HEK293T (cell line): Measurements from ENCODE around the gene SEMA3B.

Experiments
- ELF4 ChIP-seq: fragments of 450-650 bp; IDR thresholded peaks from 2 replicates; pipeline ENCODE4 v1.6.1; 2017; ENCODE audit warnings: antibody characterized with exemption
- FOXA1 ChIP-seq: fragments of 450-650 bp; IDR thresholded peaks from 2 replicates; pipeline ENCODE4 v1.6.1; 2016; ENCODE audit warnings: mild to moderate bottlenecking
- SP1 ChIP-seq: fragments of 450-650 bp; IDR thresholded peaks from 2 replicates; pipeline ENCODE4 v1.6.1; 2017
- TARDBP ChIP-seq: fragments of 450-650 bp; IDR thresholded peaks from 2 replicates; pipeline ENCODE4 v1.6.1; 2016

DNA sequence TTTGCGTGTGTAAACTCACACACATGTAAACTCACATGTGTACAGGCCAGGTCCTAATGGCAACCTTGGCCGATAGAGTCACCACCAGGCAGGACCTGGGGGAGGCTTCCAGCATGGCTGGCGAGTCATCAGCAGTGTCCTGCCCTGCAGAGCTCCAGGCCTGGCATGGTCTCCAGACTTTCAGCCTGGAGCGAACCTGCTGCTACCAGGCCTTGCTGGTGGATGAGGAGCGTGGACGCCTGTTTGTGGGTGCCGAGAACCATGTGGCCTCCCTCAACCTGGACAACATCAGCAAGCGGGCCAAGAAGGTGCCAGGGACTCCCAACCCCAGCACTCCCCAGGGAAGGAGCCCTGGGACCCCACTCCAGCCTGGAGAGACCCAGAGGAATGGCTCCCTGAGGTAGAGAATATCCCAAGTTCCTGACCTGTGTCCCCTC is 1.0 kb downstream of the SEMA3B start:
- TF ChIP-seq FOXA1 = no peak
- no peak for TF ChIP-seq SP1
- no peak for TF ChIP-seq ELF4
- TF ChIP-seq TARDBP = no peak
